NCI-H510A (cell line): ENCODE measurements around the gene LITAF.
"Not testable (repeated sequence)": the region's sequence is repeated elsewhere in the genome, so short reads cannot be mapped to it uniquely, and the experiment has no call there.

ENCODE experiments used
- DNase-seq: peaks from one replicate; lab custom pipeline; 2025; lab: John Stamatoyannopoulos, UW

LITAF gene

GRCh38 chr16:11620243-11621003, 33.7 kb upstream of the LITAF start:
- no peak for DNase-seq

DNA sequence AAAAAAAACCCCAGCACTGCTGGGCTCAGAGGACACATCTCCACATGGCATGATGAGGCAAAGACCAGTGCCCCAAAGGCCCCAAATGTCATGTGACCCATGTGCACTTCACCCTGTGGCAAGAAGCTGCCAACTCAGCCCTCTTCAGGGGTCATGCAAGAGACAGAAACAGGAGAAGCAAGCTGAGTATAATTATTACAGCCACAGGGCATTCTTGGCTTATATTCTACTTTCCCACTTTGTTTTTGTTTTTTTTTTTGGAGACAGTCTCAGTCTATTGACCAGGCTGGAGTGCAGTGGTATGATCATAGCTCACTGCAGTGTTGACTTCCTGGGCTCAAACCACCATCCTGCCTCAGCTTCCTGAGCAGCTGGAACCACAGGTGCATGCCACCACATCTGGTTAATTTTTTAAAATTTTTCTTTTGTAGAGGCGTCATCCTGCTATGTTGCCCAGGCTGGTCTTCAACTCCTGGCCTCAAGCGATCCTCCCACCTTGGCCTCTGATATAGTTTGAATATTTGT, 32.7 kb upstream of the LITAF start:
- DNase-seq, result no peak

- DNase-seq, result no peak
Observed at GRCh38 chr16:11618107-11618717, 31.5 kb upstream of the LITAF start.

DNA sequence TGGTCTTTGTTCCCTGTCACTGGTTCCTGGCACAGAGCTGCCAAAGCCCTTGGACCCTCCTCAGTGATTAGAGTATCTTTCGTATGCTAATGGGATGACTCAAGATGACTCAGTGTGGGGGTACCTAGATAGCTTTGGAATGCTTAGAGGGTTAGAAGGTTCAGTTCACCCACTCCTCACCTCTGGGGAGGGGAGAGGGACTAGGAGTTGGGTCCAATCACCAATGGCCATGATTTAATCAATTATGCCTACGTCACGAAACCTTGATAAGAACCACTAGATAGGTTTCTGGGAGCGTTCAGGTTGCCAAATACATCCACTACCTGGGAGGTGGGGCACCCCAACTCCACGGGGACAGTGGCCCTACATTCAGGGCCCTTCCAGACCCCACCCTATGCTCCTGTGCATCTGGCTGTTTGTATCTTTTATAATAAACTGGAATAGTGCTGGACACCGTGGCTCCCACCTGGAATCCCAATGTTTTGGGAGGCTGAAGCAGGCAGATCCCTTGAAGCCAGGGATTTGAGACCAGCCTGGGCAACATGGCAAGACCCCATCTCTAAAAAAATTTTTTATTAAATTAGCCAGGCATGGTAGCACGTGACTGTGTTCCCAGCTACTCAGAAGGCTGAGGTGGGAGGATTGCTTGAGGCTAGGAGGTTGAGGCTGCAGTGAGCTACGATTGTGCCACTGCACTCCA, 29.2 kb upstream of the LITAF start:
- DNase-seq, result no peak

GRCh38 chr16:11614587-11615175, 28.0 kb upstream of the LITAF start:
- no peak for DNase-seq

DNA sequence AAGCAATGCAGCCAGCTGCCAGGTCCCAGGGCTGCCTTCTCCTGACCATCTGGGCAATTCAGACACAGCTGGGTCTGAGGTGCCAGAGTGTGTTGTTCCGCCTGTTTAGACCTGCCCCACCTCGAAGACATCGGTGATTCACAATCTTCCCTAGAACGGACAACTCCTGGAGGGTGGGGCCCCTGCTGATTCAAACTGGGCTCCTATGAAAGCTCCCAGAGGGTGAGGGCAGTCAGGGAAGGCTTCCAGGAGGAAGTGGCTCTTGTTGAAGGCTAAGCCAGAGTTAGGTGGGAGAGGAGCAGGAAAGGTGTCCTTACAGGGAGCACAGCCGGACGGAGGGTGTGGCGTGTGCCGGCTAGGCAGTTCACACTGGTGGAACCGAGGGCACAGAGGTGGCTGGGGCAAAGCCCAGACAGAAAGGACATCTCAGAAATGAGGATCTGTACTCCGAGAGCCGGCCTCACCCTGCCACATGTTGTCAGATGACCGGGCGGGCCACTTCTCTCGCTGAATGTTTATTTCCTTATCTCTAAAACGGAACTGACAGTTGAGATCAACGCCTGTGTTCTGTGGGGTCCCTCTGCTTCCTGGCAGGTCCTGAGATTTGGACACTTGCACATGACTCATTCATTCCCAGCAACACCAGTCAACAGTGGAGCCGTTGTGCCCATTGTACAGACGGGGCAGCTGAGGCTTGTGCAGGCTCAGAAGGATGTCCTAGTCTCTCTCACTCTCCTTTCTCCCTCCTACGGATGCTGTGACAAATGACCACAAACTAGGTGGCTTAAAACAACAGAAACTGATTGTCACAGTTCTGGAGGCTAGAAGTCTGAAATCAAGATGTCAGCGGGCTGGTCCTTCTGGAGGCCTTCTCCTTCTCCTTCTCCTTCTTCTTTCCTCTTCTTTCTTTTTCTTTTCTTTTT, 26.9 kb upstream of the LITAF start:
- DNase-seq, result no peak

DNA sequence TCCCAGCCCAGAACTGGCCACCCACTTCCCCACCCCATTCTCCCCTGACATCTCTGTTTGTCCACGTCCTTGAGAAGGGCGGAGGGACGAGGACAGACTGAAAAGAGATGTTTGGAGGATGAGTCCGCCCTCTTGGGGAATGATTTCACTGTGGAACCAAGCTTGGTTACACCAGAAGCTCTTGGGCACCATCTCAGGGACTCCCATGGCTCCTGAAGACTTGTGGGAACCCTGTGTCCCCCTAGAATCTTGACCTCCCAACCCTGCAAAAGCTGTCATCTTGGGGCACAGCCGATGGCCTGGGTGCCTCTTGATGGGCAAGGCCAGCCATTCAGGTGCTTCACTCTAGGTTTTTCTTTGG, 25.9 kb upstream of the LITAF start:
- no peak for DNase-seq

- DNase-seq, result no peak
Observed at GRCh38 chr16:11611871-11612664, 25.3 kb upstream of the LITAF start.

DNA sequence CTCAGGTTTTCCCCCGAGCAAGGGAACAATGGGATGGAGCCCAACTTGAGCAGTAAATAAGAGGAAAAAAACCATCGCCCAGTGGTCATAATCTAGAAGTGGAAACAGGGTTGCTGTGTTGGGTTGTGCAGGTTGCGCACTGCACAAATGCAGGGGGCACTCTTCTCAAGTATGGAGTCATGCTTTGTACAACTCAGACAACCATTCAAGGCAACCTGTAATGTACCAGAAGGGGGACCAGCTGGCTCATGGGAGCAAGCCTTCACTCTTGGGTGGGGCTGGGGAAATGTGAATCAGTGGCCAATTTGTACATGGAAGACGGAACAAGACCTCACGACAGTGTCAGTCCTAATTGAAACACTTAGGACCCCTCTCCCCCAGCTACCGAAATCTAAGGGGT, 23.9 kb upstream of the LITAF start:
- no peak for DNase-seq

DNA sequence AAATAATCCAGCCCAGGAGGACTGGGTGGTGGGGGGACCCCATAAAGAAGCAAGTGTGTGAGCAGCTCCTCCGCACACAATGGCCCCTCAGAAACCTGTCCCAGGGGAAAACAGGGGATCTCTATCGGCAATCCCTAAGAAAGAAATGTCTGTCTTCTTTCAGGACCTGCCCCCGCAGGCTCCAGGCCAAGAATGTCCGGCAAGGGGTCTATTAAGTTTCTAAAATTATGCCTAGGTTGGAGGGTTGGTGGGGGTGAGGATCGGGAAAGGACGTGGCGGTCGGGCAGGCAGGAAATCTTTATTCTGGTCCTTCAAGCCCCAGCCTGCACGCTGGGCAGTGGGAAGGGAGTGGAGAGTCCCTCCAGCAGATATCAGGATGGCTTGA, 23.4 kb upstream of the LITAF start:
- no peak for DNase-seq

- DNase-seq, result no peak
Observed at GRCh38 chr16:11609474-11610120, 22.9 kb upstream of the LITAF start.

DNA sequence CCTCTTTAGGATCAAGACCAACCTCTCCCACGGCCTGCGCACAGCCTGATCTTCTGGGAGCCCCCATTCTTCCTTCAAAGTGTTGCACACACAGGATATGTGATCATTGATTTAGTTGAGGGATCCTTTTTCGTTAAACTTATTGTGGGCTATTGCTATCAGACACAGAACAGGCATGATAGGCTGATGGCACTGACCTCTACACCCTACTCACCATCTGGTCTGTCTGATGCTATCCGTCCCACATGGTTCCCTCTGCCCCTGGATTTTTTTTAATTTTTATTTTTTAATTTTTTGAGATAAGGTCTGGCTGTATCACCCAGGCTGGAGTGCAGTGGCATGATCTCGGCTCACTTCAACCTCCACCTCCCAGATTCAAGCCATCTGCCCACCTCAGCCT, 19.2 kb upstream of the LITAF start:
- DNase-seq, result no peak

GRCh38 chr16:11605564-11605886, 18.8 kb upstream of the LITAF start:
- no peak for DNase-seq

DNA sequence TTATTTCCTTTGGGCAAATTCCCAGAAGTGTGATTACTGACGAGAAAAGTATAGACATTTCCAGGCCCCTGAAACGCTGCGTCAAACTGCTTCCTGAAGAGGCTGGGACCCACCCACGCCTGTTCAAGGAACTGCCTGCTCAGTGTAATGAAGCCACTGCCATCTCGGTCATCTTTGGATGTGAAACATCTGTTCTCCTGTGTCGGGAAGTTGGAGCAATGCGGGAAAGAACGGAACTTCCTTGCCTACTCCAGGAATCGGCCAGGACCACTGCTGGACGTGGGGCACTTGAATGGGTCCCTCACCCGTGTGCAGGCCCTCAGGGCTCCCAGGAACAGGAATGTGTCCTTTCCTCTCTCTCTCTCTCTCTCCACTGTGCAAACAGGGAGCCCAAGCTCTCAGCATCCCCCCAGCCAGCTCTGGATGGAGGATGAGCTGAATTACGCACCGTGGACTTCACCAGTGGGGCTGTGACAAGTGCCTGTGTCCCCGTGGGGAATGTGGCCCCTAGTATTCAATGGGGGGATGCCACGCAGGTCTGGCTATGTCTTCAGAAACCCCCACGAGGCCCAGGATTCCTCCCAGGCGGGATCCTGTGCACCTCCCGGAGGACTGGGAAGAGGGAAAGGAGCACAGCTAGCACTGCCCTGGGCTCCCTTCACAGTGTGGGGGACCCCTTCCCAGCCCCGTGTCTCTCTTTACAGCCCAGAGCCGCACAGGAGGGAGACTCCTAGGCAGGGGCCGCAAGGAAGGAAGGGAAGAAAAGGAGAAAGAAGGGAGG, 18.3 kb upstream of the LITAF start:
- no peak for DNase-seq

- DNase-seq, result not testable (repeated sequence)
Observed at GRCh38 chr16:11604296-11604695, 17.6 kb upstream of the LITAF start.

DNA sequence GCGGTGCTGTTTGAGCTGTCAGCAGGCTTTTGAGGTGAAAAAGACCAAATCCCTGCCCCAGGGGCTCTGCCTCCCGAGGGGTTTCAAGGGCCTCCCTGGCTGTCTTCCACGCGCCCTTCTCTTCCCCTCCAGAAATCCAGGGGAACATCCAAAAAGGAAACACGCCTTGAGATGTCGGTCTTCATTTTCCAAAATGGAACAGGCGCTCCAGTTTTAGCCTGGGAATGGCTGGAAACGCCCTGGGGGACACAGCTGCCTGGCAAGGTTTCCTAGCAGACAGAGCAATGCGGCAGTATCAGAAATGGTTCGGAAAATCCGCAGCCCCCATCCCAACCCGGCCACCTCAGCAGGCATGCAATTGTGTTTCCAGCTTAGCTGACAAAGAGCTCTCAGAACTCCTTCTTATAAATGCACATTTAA, 16.6 kb upstream of the LITAF start:
- no peak for DNase-seq

GRCh38 chr16:11602321-11602720, 15.6 kb upstream of the LITAF start:
- DNase-seq, result peak; percentile 69

DNA sequence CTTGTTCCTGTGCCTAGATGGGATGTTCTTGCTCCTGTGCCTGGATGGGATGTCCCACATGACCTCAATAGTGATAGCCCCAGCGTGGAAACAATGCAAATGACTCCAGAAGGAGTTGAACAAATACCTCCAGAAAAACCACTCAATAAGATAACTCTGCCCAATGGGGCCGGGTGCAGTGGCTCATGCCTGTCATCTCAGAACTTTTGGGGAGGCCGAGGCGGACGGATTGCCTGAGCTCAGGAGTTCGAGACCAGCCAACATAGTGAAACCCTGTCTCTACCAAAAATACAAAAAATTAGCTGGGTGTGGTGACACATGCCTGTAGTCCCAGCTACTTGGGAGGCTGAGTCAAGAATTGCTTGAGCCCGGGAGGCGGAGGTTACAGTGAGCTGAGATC, 15.2 kb upstream of the LITAF start:
- no peak for DNase-seq

- DNase-seq, result no peak
Observed at GRCh38 chr16:11601425-11601824, 14.7 kb upstream of the LITAF start.

GRCh38 chr16:11599579-11599978, 12.9 kb upstream of the LITAF start:
- DNase-seq, result no peak
